ENCODE measurements around the gene FGF3.
"Not testable (repeated sequence)": the region's sequence is repeated elsewhere in the genome, so short reads cannot be mapped to it uniquely, and the experiment has no call there.

FGF3 gene

DNA sequence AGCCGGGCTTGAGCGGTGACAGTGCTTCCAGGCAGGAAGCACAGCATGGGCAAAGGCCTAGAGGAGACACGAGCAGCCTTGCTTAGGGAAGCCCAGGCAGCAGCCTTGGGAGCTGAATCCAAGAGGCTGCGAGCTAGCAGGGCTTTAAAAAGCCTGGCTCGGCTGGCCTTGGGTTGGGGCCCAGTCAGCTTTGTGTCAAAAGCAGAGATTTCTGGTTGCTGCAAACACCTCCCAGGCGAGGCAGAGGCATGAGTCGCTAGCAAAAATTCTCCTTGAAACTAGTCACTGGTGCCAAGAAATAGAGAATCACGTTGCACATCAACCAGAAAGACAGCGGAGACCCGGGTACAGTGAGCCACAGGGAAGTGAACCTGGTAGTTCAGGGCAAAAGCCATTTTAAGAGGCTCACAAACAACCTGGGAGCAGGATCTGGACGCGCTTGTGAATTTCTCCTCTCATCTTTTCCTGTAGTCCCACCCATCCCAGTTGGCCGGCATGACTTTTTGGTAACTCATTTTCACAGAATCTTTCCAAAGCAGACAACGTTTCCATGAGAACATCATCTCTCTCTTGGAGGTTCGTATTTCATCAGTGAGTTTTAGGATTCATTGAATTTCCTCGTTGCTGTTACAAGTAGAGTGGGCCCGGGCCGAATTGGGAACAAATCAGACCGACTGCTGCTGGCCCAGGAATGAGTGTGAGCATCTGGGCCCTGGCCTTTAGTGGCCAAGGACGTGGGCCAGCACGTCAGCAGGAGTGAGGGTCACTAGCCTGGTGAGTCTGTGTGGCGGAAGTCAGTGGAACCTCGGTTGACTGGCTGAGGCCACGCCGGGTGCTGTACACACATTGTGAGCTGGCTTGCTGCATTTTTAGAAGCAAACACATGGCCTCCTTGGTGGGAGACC lies 27.7 kb downstream of the FGF3 start:
- peak in 17 of 42 donors; percentile 8 to 54 (median 20) for DNase-seq
- intact Hi-C loops (cut with DNase I), result no loop called here

DNA sequence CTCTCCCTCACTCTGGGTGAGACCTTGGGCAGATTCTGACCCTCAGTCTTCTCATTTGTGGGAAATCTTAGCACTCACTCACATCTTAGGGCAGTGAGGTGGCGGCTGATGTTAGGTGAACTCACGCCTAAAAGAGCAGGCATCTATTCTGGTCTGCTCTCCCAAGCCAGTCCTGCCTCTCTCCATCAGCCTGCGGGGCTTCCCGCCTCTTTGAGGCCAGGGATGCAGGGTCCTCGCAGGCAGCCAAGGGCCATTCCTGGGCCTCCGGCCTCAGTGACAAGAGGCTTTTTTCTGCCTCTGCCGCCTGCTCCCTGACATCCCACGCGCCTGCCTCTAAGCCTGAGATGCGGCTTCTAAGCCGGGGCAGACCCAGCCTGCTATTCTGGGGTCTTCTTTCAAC lies 30.3 kb downstream of the FGF3 start:
- intact Hi-C loops (cut with DNase I), result no loop called here
- DNase-seq, result no peak

DNA sequence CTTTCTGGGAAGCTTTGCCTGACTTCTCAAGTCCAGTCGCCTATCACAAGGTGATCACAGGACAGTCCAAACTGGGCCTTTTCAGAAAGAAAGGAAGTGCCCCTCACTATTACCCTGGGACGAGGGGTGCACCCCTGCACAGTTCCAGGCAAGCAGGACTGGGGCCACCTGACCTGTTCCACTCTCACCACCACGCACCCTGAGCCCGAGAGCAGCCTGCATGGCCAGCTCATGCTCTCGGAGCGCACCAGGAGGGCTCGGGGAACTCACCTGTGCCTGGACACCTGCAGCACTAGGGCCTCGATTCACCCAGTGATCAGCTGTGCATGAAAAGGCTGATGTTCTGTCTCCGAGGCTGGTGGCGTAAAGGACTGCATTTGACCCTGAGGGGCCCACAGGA lies 31.3 kb downstream of the FGF3 start:
- DNase-seq, result no peak
- intact Hi-C loops (cut with DNase I), result no loop called here

DNA sequence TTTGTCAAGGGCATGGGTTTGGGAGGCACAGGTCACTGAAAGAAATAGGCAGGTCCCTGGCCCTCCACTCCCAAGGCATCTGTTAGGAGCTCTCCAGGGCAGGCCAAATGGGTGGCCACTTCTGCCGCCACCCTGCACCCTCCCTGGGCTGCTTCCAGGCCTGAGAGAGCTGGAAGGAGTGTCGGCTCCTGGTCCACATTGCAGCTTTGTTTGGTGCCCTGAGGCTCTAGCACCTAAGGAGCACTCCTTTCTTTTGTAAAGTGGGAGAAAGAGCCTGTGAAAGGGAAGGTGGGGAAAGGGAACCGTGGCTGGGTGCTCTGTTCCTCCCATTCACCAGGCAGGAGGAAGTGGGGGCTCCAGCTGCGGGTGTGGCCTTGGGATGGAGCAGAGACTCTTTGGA lies 31.8 kb downstream of the FGF3 start:
- intact Hi-C loops (cut with DNase I), result no loop called here
- no peak for DNase-seq

DNA sequence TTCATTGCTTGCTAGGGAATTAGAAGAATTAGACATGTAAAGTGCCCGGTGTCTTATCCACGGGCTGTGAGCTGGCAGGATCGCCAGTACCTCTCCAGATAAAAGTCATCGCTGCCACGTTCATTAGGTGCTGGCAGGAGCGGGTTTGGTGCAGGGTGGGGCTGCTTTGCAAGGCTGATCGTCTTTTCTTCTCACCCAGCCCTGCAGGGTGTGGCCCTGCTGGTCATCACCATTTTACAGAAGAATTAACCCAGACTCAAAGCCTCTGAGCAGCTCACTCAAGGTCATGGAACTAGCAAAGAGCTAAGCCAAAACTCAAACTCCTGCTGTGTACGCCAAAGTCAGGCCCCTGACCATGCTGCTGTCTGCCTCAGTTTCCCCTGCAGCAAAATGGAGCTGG lies 38.0 kb downstream of the FGF3 start:
- intact Hi-C loops (cut with DNase I), result no loop called here
- no peak for DNase-seq

DNA sequence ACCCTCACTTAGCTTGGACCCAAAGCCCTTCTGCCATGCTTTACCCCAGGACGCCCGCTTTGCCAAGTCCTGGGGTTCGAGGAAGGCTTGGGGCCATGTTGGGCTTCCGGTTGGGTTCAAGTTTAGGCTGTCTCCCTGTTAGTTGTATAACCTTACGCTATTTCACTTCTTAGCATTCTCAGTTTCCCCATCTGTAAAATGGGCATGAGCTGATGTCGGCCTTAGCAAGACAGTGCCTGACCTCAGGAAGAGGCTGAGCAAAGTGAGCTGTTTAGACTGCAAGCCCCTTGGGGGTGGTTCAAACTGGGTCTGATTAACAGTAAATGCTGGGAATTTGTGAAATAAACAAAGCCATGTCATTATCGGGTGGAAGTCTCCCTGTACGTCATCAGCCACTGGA lies 40.8 kb downstream of the FGF3 start:
- intact Hi-C loops (cut with DNase I), result no loop called here
- no peak for DNase-seq

DNA sequence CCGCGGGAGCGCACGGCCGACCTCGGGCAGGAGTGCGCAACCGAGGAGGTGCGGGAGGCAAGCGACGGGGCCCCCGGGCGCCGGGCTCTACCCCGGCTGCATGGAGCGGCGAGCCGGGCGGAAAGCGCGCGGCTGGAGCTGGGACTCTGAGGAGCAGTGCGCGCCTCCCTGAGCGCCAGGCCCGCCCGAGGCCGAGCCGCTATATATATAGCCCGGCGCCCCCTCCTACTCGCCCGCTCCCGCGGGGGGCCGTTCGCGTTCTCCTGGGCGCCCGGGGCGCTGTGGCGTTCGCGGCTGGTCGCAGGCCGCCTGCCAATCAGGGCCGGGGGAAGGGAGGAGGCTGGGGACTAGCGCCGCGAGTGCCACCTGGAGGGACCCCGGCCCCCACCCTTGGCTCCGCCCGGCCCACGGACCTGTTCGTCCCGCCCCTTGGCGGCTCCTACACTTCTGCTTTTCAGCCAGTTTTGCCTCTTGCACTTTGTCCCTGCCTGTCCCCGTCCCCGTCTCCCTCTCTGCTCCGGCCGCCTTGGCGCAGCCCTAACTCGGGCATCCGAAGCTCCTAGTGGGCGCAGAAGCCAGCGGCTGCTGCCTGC lies 44.0 kb downstream of the FGF3 start, which contains the start of gene FGF4:
TSS of gene FGF4 (minus strand) at position 179 of the 593 bp plus-strand sequence. CDS start 257 bp downstream, outside the sequence.
- DNase-seq, result no peak
- intact Hi-C loops (cut with DNase I), result no loop called here

DNA sequence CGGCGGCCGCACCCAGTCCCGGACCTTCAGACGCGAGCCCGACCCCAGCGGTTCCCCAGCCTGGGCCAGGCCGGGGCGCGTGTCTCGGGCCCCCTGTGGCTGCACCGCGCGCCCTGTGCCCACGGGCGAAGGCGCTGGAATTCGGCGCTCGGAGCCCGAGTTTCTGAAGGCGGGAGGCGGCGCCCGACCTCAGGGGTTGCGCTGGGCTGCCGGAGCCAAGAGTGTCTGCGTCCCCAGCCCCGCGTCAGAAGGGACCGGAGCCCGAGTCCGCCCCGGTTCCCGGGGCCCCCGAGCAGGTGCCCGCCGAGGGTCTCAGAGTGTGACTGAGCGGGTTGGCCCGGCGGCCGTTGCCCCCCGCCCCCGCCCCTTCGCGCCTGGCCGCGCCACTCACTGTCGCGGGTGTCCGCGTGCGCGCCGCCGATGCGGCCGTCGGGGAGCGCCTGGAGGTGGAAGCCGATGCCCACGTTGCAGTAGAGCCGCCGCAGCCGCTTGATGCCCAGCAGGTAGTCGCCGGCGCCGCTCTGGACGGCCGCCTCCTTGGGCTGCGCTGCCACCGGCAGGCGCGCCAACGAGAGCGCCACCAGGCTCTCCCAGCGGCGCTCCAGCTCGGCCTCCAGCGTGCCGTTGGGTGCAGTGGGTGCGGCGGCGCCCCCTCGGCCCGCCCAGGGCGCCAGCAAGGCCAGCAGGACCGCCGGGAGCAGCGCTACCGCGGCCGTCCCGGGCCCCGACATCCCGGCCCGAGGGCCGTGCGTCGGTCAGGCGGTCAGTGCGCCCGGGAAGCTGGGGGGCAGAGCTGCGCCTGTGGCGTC lies 44.7 kb downstream of the FGF3 start:
- no peak for DNase-seq
- intact Hi-C loops (cut with DNase I), result no loop called here

DNA sequence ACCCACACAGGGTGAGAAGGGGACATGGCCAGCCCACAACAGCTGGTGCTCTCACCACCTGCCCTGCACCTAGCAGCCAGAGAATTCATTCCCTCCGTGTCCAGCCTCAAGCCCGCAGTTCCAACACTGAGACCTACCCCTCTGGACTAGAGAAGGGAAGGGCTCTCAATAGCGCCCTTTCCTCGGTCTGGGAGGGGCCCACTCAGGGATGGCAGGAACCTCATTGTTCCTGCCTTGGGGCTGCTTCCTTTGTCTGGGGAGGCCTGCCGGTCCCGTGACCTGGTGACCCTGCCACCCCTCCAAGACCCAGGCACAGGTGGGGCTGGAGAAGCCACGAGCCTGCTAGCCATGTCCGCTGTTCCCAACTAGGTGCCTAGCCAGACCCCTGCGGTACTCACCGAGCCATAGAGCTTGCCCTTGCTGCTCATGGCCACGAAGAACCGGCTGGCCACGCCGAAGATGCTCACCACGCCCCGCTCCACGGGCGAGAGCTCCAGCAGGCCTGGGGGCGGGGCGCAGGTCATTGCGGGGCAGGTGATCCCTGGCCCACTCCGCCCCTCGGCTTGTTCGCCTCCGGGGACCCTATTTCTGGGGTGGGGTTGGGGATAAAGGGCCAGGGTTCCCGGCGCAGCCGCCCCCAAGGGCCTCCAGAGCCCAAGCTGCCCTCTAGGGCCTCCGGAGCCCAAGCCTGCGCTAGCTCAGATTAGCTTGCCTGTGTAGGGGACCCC lies 45.4 kb downstream of the FGF3 start:
- no peak for DNase-seq
- intact Hi-C loops (cut with DNase I), result no loop called here

DNA sequence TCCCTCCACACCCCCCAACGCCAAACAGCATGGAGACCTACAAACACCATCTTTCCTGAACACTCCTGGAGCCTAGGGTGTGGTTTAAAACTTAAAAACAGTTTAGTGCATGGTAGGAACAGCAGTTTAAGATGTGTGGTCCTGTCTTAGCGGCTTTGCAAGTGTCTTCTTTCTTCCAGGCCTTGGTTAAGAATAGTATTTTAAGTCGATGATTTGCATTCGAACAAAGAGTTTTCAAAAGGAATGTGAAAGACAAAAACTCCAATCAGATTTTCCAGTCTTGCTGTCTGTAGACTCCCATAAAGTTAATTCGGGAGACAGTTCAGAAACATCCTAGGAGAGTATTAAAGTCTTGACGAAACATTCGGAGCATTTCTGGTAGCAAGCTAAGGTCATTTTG lies 47.8 kb downstream of the FGF3 start:
- no peak for DNase-seq
- intact Hi-C loops (cut with DNase I), result no loop called here

DNA sequence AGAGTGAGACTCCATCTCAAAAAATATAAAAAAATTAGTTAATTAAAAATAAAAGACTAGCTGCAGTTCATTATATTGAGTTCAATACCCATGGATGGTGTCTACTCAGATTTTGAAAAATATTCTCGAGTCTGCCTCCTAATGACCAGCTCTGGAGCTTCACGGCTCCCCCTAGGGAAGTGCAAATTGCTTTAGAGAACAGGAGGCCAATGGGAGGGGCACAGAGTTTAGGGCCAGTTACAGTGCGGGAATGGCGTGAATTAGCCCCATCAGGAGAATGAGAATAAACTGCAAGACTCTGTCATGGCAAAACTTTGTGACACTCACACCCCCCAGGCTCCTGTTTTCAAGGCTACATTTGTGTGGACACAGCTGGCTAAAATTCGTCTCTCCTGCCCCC lies 48.7 kb downstream of the FGF3 start:
- DNase-seq, result no peak
- intact Hi-C loops (cut with DNase I), result no loop called here

DNA sequence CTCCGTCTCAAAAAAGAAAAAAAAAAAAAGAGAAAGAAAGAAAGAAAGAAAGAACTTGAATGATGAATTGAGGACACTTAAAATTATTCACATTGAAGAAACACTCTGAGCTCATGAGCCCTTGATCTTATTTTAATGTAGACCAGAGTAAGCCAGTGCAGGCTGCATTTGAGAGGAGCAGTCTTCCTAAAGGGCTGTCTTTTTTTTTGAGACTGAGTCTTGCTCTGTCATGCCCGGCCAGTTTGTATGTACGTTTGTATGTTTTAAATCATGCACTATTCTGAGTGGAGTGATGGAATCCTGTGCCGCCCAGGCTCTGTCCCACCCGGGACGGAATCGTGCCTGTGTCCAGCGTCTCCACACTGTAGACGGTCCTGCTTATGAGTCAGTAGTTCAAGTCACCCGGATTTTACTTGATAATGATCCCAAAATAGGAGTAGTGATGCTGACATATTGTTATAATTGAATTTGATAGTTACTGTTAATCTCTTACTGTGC lies 53.7 kb downstream of the FGF3 start:
- DNase-seq, result no peak
- intact Hi-C loops (cut with DNase I), result no loop called here

DNA sequence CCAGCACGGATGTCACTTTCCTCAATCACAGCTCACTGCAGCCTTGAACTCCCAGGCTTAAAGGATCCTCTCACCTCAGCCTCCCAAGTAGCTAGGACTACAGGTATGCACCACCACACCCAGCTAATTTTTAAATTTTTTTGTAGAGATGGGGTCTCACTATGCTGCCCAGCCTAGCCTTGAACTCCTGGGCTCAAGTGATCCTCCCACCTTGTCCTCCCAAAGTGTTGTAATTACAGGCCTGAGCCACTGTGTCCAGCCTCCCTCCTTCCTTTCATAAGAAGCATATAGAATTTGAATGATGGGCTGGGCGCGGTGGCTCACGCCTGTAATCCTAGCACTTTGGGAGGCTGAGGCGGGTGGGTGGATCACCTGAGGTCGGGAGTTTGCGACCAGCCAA lies 54.3 kb downstream of the FGF3 start:
- intact Hi-C loops (cut with DNase I); DNase-seq: not testable (repeated sequence)

DNA sequence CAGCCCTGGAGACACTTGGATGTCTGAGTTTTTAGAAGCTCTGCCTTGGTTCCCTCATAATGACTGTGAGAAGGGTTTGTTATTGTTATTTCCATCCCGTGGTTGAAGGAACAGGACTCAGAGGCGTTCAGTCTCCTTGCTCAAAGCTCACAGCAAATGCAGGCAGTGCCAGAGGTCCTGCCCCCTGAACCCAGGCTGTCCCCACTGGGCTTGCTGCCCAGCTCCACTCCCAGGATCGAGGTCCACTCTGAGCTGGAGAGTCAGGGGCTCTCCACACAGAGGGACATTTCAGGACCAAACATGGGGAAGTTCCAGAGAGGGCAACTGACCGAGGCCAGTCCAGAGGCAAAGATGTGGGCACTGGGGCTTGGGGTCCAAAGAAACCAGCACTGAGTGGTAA lies 58.9 kb downstream of the FGF3 start:
- intact Hi-C loops (cut with DNase I), result no loop called here
- no peak for DNase-seq
